ENCODE data around the gene TRDMT1.

The TRDMT1 gene

DNA sequence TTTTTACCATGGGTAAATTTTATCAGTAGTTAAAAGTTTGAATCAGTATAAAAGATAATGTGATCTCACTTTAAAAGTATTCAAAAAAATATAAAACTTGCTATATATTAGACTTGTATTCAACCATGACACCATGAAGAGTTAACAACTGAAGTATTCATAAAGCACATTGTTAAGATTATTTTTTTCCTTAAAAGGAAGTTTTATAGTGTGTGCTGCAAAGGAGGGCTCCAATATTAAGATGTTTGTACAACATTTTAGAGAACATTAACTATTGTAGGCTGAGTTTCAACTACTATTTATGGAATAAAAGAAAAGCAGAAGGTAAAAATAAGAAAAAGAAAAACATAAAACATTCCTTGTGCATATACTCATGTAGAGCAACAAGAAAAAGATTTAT is 47.4 kb downstream of the TRDMT1 start:
- no peak overlapping the region for H3K4me3 ChIP-seq (replicated peaks in 1 of 2; ENCODE audit: low read depth in 2 of 2, low read length in 2 of 2)
- DNase-seq (ENCODE audit: low read depth in 2 of 2), result no peak
- TF ChIP-seq, protein P1, sequence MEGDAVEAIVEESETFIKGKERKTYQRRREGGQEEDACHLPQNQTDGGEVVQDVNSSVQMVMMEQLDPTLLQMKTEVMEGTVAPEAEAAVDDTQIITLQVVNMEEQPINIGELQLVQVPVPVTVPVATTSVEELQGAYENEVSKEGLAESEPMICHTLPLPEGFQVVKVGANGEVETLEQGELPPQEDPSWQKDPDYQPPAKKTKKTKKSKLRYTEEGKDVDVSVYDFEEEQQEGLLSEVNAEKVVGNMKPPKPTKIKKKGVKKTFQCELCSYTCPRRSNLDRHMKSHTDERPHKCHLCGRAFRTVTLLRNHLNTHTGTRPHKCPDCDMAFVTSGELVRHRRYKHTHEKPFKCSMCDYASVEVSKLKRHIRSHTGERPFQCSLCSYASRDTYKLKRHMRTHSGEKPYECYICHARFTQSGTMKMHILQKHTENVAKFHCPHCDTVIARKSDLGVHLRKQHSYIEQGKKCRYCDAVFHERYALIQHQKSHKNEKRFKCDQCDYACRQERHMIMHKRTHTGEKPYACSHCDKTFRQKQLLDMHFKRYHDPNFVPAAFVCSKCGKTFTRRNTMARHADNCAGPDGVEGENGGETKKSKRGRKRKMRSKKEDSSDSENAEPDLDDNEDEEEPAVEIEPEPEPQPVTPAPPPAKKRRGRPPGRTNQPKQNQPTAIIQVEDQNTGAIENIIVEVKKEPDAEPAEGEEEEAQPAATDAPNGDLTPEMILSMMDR (IDR thresholded peaks at IDR 0.05; ENCODE audit: low read depth, low read length), result no peak

DNA sequence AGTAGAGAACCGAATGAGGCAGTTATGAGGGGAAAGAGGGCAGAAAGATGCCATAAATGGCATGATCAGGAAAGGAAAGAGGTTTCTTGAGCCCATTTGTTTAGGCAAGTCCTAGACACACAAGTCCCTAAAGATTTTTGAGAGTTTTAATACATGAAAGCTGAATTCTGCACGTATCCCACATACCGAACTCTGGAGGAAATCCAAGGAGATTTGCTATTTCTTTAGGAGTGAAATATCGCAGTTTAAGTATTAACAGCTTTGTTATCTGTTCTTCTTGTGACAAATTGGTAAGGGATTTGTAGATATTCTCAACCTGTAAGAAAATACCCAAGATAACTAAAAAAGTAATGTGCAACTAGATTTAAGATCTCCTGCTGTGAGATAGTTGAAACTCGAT is 48.2 kb downstream of the TRDMT1 start:
- H3K4me3 ChIP-seq (replicated peaks in 1 of 2; ENCODE audit: low read depth in 2 of 2, low read length in 2 of 2), result no peak overlapping the region
- no peak for DNase-seq (ENCODE audit: low read depth in 2 of 2)
- TF ChIP-seq, protein P1 (IDR thresholded peaks at IDR 0.05; ENCODE audit: low read depth, low read length), result no peak

DNA sequence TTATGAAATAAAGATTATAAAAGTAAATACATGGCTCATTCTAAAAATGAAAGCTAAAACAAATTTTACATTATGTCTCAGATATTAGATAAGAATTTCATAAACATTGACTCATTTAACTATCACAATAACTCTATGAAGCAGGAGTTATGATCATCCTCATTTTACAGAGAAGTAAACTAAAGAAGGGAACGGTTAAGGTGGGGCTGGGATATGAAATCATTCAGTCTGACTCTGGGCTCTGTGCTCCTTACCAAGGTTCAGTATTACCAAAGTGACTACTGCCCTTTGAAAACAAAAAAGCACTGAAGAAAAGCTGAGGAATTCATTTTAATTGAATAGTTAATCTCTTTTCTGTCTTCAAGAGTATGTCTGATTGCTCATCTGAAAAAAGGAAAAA is 49.8 kb downstream of the TRDMT1 start:
- TF ChIP-seq, protein P1 (IDR thresholded peaks at IDR 0.05; ENCODE audit: low read depth, low read length), result no peak
- H3K4me3 ChIP-seq (replicated peaks in 1 of 2; ENCODE audit: low read depth in 2 of 2, low read length in 2 of 2), result no peak overlapping the region
- DNase-seq (ENCODE audit: low read depth in 2 of 2), result no peak

DNA sequence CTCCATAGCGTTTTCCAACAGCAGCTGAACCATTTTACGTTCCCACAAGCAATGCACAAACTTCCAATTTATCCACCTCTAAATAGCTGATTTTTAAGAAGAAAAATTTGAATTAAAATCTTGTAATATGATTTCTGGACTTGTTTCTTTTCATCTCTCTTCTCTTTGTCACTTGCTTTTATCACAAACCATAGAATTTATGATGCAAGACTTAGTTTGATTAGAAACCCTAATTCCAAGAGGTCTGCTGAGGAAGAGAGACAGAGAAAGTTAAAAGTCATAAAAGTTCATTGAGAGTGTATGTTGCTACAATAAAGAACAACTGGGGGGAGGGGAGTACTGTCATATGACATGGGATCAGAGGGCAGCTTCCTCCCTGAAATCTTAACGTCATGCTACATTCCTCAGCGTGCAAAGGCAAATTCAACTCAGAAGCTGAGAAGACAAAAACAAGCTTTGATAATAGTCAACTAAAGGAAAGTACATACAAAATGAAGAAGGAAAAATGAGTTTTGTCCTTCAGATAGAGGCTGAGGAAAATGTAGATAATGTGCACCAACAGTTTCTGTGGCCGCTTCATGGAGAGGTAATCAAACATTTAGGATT is 53.5 kb downstream of the TRDMT1 start:
- TF ChIP-seq, protein P1 (IDR thresholded peaks at IDR 0.05; ENCODE audit: low read depth, low read length), result no peak
- no peak overlapping the region for H3K4me3 ChIP-seq (replicated peaks in 1 of 2; ENCODE audit: low read depth in 2 of 2, low read length in 2 of 2)
- peak; percentile 43 to 85 for DNase-seq (ENCODE audit: low read depth in 2 of 2)

DNA sequence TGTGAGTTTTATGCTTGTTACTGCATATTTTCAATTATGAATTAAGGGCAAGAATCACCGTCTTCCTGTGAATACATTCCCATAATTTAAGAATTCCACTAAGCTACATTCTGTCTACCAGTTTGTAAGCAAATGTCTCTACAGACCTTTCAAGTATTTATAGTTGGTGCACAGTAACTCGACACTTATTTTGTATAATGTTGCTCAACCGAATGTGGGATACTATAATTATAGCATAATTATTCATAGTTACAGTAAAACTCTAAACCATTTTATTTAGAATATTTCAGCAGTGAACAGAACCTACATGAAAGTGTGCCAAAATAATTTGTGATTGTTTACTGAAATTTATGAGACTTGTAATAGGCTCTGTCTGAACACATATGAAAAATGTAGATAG is 54.6 kb downstream of the TRDMT1 start:
- TF ChIP-seq, protein P1 (IDR thresholded peaks at IDR 0.05; ENCODE audit: low read depth, low read length), result no peak
- H3K4me3 ChIP-seq (replicated peaks in 1 of 2; ENCODE audit: low read depth in 2 of 2, low read length in 2 of 2), result no peak overlapping the region
- DNase-seq (ENCODE audit: low read depth in 2 of 2), result no peak

DNA sequence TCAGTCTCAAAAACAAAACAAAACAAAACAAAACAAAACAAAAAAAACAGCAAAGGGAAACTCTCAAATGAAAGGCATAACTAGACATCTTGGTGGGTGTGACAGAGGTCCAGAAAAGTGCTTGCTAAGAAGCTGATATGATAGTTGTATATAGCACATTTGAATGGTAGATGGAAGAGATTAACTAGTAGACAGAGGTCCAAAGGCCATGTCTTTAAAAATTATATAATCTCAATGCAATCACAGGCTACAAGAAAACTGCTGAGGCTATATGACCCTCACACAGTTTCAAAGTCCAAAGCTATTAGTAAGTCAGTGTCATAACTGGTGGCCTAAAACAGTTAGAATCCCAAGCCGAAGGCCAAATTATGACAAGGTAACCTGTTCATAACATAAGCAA is 56.2 kb downstream of the TRDMT1 start:
- H3K4me3 ChIP-seq (replicated peaks in 1 of 2; ENCODE audit: low read depth in 2 of 2, low read length in 2 of 2), result no peak overlapping the region
- DNase-seq (ENCODE audit: low read depth in 2 of 2), result no peak
- TF ChIP-seq, protein P1 (IDR thresholded peaks at IDR 0.05; ENCODE audit: low read depth, low read length), result no peak

DNA sequence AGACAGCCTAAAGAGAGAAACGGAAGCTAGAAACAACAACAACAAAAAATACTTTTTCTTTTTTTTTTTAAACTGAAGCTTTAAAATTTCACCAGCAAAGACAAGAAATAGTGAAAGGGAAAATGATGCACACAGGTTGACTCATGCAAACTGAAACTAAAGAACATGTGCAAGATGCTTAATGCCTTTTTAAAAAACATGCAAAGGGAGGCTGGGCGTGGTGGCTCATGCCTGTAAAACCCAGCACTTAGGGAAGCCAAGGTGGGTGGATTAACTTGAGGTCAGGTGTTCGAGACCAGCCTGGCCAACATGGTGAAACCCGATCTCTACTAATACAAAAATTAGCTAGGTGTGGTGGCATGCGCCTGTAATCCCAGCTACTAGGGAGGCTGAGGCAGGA is 56.7 kb downstream of the TRDMT1 start:
- TF ChIP-seq, protein P1 (IDR thresholded peaks at IDR 0.05; ENCODE audit: low read depth, low read length), result no peak

More for the DNA sequence above, 56.7 kb downstream of the TRDMT1 start:
- no peak overlapping the region for H3K4me3 ChIP-seq (replicated peaks in 1 of 2; ENCODE audit: low read depth in 2 of 2, low read length in 2 of 2)
- DNase-seq (ENCODE audit: low read depth in 2 of 2), result peak in 1 of 2 donors; percentile 28
